Germinal center (tissue), 1 donor: Measurements from ENCODE around the gene CDH2.

Experiments used
- DNase-seq: peaks from one replicate; pipeline ENCODE4 v3.0.0; 2012; ENCODE audit warnings: mixed read lengths, low spot score

CDH2 gene

DNA sequence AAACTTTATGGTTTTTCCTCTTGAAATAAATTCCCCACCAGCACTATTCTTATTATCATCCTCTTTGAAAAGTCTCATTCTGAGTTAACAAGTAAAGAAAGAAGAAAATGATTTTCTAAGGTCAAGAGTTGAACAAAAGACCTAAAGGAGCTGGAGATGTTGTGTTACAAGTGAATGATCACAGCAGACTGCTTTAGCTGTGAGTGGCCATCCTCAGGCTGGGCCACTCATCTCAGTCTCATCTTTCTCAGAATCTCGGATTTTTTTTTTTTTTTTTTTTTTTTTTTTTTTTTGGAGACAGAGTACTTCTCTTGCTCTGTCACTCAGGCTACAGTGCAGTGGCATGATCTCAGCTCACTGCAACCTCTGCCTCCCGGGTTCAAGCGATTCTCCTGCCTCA lies 133.3 kb downstream of the CDH2 start:
- DNase-seq = no peak

DNA sequence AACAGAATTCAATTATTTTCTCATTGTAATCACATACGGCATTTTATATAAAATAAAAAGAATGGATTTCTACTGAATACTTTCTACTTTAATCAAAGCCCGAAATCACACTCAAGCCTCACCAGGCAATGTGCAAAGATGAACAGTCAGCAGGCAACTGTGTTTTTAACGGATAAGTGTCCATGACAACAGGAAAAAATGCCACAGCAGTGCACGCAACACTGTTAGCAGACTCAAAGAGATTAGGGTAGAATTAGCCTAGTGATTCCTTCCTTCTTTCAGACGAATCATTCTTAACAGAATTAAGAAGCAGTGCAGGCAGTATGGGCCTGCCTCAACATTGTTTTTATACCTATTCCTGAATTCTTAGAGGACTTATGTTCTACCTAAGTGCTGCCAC lies 135.6 kb downstream of the CDH2 start:
- DNase-seq = no peak

DNA sequence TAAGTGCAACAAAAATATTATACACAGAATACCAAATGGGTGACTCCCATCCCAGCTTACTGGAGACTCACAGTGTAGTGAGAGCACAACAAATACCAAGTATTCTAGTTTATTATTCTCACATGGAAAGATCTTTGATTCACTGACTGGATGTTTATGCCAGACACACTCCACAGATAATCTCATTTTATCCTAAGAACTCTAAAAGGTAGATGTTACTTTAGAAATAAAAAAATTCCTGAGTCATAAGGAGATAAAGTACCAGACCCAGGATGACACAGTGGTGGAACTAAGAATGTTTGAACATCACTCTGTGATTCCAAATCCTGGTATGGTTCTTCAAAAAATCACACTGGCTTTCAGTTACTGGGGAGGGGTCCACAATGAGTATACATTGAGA lies 136.2 kb downstream of the CDH2 start:
- DNase-seq = no peak

DNA sequence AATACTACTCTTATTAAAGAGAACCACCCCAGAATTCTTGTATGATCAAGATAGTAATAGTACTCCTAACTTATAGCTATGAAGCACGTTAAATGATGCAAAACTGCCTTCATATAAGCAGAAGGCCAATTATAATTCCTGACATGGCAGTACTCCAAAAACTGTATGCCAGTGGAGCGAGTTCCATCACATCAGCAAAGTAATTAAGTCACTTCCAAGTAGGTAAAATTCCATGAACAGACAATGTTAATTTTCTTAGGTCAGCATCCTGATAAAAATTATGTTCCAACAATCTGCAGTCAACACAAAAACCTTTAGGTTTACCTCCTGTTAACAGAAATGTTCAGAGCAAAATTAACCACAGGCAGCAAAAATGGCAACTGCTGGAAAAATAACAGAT lies 136.7 kb downstream of the CDH2 start:
- DNase-seq = no peak

DNA sequence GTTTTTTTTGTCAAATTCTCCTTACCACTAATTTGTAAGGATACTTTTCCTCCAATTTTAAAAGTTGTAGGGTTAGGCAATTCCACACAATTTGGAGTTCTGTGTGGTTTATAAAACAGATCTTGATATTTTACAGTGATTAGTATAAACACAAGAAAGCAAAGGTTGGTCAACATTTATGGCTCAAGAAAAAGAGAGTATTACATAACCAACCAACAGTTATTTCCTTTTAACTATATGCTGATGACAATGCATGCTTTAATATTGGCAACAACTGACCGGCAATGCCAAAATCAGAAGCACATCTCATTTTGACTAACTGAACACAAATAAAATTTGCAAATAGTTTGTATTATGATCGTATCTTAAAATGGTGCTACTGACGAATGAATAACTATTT lies 137.2 kb downstream of the CDH2 start:
- no peak for DNase-seq

DNA sequence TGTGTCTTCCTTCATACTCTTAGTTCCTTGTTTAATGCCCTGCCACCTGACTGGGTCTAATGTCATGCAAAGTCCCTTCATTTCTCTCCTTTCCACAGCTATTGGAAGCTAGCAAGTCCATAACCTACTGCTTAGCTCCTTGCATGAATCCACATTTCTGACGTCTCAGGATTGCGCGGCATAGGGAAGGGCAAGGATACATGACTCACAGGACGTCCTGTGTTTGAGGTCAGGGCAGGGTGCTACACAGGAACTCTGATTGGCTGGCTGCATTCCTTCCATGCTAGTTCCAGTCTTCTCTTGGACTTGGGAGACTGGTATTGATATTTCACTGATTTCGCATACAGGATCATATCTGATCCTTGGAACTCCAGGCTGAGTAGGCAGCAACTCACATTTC lies 137.9 kb downstream of the CDH2 start:
- no peak for DNase-seq

DNA sequence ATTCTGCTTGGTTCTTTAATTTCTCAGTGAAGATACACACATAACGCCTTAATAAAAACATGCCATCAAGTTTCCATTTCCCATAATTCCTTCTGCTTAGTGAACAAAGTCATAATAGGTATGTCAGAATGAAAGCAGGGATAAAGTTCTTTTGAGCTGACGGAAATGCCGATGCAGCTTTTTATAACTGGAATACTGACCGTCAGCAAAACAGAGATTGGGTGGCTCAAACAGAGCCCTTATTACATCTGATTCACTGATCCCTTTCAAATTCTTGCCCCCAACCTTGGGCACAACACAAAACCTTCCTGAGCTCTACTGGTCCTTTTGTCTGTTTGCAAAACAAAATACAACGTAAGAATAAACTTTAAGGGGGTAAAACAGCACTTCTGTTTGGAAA lies 140.4 kb downstream of the CDH2 start:
- DNase-seq = no peak

DNA sequence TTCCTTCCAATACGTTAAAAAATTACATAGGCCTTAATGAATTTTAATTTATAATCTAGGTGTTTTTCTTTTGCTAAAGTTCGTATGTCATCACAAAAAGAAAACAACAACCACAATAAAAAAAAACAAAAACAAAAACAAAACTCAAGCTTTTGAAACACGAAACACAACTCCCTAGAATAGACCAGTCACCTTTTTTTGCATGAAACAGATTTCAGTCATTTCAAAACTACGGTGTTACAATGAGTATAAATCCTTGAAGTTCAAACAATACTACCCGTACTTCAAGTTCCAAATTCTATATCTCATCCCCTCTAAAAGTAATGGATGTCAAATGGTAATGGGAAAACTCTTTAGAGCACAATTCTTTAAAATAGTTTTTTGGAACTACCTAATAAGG lies 142.4 kb downstream of the CDH2 start:
- DNase-seq = no peak

DNA sequence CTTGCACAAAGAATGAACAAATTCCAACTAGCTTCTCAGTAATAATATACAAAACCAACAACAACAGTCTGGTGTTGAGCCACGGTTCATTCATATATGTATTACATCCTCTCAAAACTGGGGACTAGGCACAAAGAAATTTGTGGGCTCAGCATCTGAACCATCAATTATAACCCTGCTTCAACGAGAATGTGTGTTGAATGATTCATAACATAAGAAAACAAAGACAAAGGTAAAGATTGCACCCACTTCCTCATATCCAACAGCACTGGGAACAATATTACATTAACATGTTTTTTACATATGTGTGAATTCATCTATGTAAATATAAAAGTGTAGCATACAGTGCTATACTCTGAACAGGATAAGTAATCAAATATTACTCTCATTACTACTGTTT lies 144.8 kb downstream of the CDH2 start:
- DNase-seq = no peak

DNA sequence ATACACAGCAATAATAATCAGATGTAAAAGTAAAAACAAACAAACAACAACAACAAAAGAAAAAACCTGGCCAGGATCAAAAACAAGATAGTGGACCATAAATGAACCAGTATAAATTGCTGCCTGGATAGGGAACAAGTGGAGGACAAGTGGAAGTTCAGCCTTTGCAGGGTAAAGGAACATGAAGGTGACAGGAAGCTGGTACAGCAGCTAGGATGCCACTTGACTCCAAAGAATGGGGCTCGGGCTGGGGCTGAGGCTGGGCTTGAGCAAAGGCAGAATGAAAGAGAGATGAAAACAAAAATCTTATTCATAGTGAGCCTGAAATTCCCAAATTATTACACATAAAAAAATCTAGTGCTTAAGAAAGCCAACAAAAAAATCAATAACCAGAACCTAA lies 146.5 kb downstream of the CDH2 start:
- DNase-seq = no peak

DNA sequence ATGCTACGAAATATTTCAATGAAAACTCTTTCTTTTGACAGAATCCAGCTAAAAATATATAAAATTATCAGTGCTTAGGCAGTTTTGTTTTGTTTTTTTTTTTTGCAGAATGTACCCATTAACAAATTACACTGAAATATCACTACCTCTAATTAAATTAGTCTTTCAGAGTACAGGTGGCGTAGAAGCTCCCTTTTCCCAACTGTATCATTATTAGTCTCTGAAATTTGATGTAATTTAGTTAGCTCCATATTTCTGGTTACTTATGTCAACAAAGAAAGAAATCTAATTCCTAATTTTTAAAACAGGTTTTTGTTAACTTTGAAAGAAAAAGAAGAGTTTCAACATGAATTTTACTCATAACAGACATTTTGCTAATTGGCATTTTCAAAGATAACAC lies 149.2 kb downstream of the CDH2 start:
- DNase-seq = no peak

DNA sequence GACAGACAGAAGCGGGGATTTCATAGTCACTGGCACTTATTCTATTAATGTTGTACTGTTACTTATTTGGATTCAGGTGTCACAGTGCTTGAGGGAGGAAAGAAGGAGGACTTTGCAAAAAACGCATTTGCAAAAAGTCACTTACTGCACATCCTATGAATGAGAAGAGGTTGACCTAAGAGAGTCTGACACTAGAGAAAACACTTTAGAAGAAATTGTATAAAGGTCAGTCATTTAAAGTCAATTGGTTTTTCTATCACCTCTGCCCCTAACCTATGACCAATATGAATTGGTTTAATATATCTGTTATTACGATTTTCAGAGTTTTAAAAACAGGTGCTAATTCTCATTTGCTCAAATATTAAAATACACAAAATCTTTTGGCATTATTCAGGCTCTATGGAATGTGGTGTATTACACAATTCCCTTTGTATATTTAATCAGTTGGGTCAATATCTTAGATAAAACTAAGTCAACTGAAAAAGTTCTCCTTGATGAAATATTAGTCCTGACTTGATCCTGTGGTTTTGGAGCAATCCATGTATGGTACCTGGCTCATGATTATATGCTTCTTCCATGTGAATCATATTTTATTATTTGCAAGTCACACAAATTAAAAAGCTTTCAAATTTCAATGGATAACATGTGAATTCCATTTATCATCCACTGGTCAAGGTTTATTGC lies 157.4 kb downstream of the CDH2 start:
- no peak for DNase-seq

DNA sequence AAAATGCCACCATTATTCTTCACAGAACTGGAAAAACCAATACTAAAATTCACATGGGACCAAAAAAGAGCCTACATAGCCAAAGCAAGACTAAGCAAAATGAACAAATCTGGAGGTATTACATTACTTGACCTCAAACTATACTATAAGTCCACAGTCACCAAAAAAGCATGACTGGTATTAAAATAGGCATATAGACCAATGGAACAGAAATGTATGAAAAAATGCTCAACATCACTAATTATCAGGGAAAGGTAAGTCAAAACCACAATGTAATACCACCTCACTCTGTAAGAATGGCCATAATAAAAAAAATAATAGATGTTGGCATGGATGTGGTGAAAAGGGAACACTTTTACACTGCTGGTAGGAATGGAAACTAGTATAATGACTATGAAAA lies 158.6 kb downstream of the CDH2 start:
- DNase-seq = no peak

DNA sequence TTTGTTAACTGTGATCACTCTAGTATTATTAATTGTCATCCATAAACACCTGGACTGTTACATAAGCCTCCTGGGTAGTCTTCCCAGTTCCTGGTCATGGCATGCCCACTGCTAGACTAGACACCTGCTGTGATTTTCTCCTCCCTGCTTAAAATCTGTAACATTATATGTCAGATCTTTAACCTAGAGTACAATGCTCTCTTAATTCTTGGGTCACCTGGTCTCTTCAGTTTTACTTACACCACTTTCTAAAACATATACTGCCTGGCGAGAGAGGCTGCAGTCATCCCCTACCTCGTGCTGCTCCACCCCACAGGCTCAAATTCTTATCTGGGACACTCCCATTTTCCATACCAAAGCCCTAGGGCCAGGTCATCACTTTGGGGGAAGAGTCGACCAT lies 161.3 kb downstream of the CDH2 start:
- no peak for DNase-seq

DNA sequence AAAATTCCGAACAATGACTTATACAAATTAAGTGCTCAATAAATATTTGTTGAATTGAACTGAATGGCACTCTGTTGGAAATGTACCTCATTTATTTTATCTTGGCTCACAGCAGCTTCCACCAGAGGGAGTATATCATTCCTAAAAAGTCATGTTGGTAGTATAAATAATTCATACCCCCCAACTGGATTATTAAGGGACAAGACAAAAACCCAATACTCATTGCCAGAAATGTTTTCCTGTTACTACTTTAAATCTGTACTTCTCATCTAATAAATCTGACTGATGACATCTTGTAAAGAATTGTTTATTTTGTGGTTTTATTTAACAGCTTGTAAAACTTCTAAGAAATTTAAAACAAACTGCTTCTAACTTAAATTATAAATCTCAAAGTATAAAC lies 163.9 kb downstream of the CDH2 start:
- DNase-seq = no peak

DNA sequence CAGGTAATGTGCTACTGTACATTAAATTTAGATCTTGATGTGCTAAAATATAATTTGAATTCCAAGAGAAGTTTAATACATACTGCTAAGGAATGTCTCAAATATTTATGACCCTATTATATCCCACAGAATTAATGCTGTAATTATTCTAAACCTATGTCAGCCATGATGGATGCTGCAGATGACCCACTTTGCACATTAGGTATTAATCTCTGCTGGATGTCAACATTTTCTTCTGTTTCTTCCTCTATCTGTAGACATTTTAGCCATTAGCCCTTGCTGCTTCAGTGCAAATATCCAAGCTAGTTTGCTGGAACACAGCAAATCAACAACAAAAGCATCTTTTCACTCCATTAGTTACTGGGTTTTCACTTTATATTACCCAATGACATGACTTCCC lies 164.6 kb downstream of the CDH2 start:
- no peak for DNase-seq

DNA sequence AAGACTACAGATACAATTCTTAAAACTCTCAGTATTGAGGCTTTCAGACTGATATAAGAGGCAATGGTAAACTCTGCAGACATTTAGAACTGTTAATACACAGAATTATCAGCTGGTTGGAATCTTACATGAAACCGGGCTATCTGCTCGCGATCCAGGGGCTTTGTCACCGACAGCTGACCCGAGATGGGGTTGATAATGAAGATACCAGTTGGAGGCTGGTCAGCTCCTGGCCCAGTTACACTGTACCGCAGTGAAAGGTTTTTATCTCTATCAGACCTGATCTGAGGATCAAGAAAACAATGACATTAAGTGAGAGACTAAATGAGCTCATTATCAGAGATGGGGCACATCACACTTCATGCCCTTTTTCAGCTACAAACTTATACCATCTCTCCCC lies 167.3 kb downstream of the CDH2 start:
- DNase-seq = no peak

DNA sequence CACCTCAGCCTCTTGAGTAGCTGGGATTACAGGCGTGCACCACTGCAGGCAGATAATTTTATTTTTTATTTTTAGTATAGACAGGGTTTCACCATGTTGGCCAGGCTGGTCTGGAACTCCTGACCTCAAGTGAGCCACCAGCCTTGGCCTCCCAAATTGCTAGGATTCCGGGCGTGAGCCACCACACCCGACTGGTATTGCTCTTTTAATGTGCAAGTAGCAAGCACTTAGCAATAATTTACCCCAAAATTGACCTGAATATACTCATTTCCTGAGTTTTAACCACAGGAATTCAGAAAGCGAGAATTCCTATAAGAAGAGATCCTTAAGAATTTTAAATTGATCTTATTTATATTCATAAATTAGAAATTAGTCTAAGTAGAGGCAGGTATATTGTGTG lies 169.1 kb downstream of the CDH2 start:
- DNase-seq = no peak

DNA sequence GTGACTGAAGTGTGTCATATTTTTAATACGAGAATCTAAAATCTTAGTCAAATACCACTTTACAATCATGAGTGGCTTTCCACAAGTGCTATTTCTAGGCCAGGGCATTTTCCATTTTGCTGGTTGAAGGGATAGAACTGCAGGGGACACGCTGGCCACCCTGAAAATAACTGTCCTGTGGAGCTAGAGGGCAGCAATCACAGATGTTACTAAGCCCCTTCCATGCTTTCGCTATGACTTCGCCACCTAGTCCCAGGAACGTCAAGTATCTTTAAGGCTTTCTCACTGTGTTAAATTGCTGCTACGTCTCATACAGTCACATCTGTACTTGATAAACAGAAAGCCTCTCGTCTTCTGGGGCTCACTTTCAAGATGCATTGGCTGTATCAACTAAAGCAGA lies 171.8 kb downstream of the CDH2 start:
- DNase-seq = no peak

DNA sequence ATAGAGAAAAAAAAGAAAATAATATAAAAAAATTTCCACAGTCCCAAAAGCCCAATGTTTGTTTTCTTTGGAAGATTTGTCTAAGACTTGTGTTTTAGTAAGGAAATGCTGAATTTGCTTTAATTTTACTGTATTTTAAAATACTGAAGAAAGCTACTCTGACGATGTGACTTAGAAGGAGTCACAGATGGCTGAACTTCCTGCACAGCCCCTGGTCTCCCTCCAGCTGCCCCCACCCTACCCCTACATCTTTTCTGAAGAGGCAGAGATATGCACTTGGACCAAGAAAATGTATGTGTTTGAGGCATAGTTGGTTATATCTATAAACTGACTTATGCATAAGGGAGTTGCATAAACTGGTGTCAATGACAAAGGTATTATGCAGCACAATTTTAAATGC lies 172.3 kb downstream of the CDH2 start:
- DNase-seq = no peak

DNA sequence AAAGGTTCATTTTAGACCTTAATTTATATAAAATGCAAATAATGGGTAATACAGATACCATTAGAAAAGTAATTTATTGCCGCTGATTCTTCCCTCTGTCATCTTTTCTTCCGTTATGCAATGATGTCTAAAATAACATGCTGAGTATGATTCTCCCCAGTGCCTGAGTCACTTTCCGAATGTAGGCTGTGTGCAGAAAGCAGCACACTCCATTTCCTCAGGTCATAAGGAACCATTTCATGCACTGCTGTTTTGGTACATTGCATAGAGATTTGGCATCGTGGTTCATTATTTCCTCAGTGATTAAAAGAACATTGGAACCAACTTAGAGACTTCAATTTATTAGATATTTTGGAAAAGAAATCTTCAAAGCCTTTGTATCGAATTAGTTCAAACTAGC lies 173.5 kb downstream of the CDH2 start:
- no peak for DNase-seq

DNA sequence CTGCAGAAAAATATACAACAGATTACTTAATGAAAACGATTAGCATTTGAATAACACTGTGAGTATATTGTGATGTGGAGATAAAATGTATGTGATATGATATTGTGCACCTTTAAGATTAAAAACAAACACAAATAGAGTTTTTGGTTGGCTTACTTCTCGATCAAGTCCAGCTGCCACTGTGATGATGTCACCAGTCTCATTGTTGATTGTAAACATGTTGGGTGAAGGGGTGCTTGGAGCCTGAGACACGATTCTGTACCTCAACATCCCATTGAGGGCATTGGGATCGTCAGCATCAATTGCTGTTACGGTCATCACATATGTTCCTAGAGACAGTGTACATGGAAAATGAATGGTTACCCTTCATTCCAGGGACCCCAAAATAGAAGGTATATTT lies 174.1 kb downstream of the CDH2 start:
- no peak for DNase-seq

DNA sequence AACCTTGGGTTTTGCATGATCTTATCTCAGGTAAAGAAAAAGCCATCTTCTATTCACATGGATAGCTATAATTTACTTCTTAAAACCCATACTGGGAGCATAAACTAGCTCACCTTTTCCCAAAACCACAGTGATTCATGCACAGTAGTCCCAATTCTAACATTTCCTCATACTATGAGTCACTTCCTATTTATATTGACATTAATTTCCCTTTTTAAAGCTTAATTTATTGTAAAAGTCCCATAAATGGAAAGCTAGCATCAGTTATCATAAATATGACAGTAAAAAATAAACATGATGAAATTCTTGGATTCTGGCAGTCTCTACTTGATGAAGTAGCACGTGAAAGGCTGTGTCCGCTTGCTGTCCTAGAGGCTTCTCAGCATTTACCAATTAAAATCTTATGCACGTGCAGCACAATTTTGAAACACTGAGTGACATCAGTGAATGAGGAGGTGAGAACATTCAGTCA lies 180.1 kb downstream of the CDH2 start:
- no peak for DNase-seq

DNA sequence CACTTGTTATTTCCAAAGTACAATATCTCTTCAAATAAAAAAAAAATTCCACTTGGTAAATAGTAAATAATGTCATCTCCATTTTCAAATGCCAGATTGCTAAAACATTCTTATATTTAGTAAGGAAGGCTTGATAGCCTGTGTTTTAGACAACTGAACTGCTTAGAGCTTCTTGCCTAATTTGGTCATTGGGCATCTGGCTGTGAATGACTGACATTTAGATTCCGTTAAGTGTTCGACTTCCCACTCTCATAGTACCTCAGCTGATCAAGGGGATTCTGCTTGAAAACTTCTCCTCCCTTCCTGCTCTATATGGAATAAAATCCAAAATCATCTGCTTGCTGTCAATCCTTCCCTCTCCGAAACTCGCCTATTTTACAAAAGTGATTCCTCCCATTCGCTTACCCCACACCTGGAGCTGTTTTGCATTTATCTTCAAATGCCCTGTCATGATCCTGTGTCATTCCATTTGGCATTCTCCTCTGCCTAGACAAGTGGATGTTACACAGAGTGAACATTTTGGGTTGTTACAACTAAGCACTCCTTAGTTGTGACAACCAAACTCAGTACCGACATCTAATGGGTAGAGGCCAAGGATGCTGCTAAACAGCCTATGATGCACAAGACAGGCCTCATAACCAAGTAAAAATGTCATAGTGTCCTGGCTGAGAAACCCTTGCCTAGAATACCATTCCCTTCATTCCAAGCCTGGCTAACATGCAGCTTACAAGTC lies 181.0 kb downstream of the CDH2 start:
- DNase-seq = no peak
